A204.1 (cell line): ENCODE results near the gene C1QTNF8.

ENCODE experiments used
- FAIRE-seq: peaks from 2 replicates; lab custom pipeline; 2012; peaks lifted over from hg19 to GRCh38; lab: Jason Lieb, UNC

The C1QTNF8 gene

GRCh38 chr16:1108299-1109252 lies 12.5 kb upstream of the C1QTNF8 start:
- no peak for FAIRE-seq

GRCh38 chr16:1107731-1108130 lies 11.7 kb upstream of the C1QTNF8 start:
- FAIRE-seq = no peak

- no peak for FAIRE-seq
Observed at GRCh38 chr16:1107141-1107540, 11.1 kb upstream of the C1QTNF8 start.

GRCh38 chr16:1106659-1107058 lies 10.6 kb upstream of the C1QTNF8 start:
- FAIRE-seq = no peak

GRCh38 chr16:1105888-1106620 lies 10.0 kb upstream of the C1QTNF8 start:
- FAIRE-seq = no peak

GRCh38 chr16:1103636-1103980 lies 7.6 kb upstream of the C1QTNF8 start:
- no peak for FAIRE-seq

GRCh38 chr16:1102921-1103635 lies 7.0 kb upstream of the C1QTNF8 start:
- FAIRE-seq = no peak

GRCh38 chr16:1102333-1102700 lies 6.3 kb upstream of the C1QTNF8 start:
- no peak for FAIRE-seq

- no peak for FAIRE-seq
Observed at GRCh38 chr16:1101573-1102332, 5.7 kb upstream of the C1QTNF8 start.

GRCh38 chr16:1101133-1101532 lies 5.1 kb upstream of the C1QTNF8 start:
- FAIRE-seq = no peak

- FAIRE-seq = no peak
Observed at GRCh38 chr16:1100084-1100800, 4.2 kb upstream of the C1QTNF8 start.

- no peak for FAIRE-seq
Observed at GRCh38 chr16:1099189-1100083, 3.4 kb upstream of the C1QTNF8 start.

GRCh38 chr16:1098266-1098991 lies 2.4 kb upstream of the C1QTNF8 start:
- no peak for FAIRE-seq

GRCh38 chr16:1097800-1098199 lies 1.8 kb upstream of the C1QTNF8 start:
- FAIRE-seq = no peak

- FAIRE-seq = no peak
Observed at GRCh38 chr16:1097156-1097555, 1.1 kb upstream of the C1QTNF8 start.

- FAIRE-seq = no peak
Observed at GRCh38 chr16:1095450-1096168, 435 bp downstream of the C1QTNF8 start.

- FAIRE-seq = no peak
Observed at GRCh38 chr16:1094601-1095449, 1.2 kb downstream of the C1QTNF8 start.

- FAIRE-seq = no peak
Observed at GRCh38 chr16:1094124-1094479, 1.9 kb downstream of the C1QTNF8 start.
